ENCODE results near the gene PDZRN4.

- no peak for TF ChIP-seq POLR2AphosphoS5 (IDR thresholded peaks at IDR 0.05)
- TF ChIP-seq, protein P1, sequence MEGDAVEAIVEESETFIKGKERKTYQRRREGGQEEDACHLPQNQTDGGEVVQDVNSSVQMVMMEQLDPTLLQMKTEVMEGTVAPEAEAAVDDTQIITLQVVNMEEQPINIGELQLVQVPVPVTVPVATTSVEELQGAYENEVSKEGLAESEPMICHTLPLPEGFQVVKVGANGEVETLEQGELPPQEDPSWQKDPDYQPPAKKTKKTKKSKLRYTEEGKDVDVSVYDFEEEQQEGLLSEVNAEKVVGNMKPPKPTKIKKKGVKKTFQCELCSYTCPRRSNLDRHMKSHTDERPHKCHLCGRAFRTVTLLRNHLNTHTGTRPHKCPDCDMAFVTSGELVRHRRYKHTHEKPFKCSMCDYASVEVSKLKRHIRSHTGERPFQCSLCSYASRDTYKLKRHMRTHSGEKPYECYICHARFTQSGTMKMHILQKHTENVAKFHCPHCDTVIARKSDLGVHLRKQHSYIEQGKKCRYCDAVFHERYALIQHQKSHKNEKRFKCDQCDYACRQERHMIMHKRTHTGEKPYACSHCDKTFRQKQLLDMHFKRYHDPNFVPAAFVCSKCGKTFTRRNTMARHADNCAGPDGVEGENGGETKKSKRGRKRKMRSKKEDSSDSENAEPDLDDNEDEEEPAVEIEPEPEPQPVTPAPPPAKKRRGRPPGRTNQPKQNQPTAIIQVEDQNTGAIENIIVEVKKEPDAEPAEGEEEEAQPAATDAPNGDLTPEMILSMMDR (IDR thresholded peaks at IDR 0.05), result no peak
- TF ChIP-seq EP300 (IDR thresholded peaks at IDR 0.05), result no peak
- TF ChIP-seq POLR2A (IDR thresholded peaks at IDR 0.05), result no peak
Measured at GRCh38 chr12:41325336-41325735, 137.2 kb downstream of the PDZRN4 start.

All from suprapubic skin (tissue), 4 donors.